Renal cortex interstitium (tissue), 11 donors: ENCODE results near the gene MAP3K5. TPM values are rescaled to one million over a fixed set of nuclear protein-coding genes. Genes with fewer than 3 reads are reported as not detected.
"Not testable (repeated sequence)": the region's sequence is repeated elsewhere in the genome, so short reads cannot be mapped to it uniquely, and the experiment has no call there.

Source experiments
- DNase-seq, 11 donors: peaks; one replicate each; pipeline ENCODE4 v3.0.0-alpha.2; 2013; ENCODE audit warnings: low read depth in 9 of 11, low spot score in 4 of 11; ENCODE audit errors: extremely low read depth in 1 of 11
- polyA plus RNA-seq, 3 donors: library from polyadenylated mRNA; unstranded; fragments of 120-200 nt; gene quantifications; one replicate each; pipeline ENCODE4 v1.2.1, GENCODE V29; 2013; ENCODE audit not compliant: insufficient read length in 3 of 3

Gene MAP3K5
- polyA plus RNA-seq, 3 donors = 5.1 to 10.0 (median 5.6) TPM

- no peak for DNase-seq
Measured at GRCh38 chr6:136761227-136761922, 30.9 kb downstream of the MAP3K5 start.

GRCh38 chr6:136760781-136761180 is 31.5 kb downstream of the MAP3K5 start:
- not testable (repeated sequence) for DNase-seq

- no peak for DNase-seq
Measured at GRCh38 chr6:136757150-136757549, 35.1 kb downstream of the MAP3K5 start.

GRCh38 chr6:136754820-136755219 is 37.5 kb downstream of the MAP3K5 start:
- DNase-seq = no peak

GRCh38 chr6:136753624-136754023 is 38.7 kb downstream of the MAP3K5 start:
- DNase-seq = no peak

GRCh38 chr6:136752554-136752953 is 39.7 kb downstream of the MAP3K5 start:
- no peak for DNase-seq

- DNase-seq = no peak
Measured at GRCh38 chr6:136751991-136752390, 40.3 kb downstream of the MAP3K5 start.

- DNase-seq = no peak
Measured at GRCh38 chr6:136751522-136751956, 40.7 kb downstream of the MAP3K5 start.

- no peak for DNase-seq
Measured at GRCh38 chr6:136750696-136751521, 41.4 kb downstream of the MAP3K5 start.

- DNase-seq = no peak
Measured at GRCh38 chr6:136749359-136749997, 42.8 kb downstream of the MAP3K5 start.

- DNase-seq = no peak
Measured at GRCh38 chr6:136747507-136747906, 44.8 kb downstream of the MAP3K5 start.

GRCh38 chr6:136745300-136745699 is 47.0 kb downstream of the MAP3K5 start:
- DNase-seq = no peak

- no peak for DNase-seq
Measured at GRCh38 chr6:136744889-136745288, 47.4 kb downstream of the MAP3K5 start.

- DNase-seq = no peak
Measured at GRCh38 chr6:136742125-136742524, 50.2 kb downstream of the MAP3K5 start.

- DNase-seq = no peak
Measured at GRCh38 chr6:136740050-136740974, 52.0 kb downstream of the MAP3K5 start.

- no peak for DNase-seq
Measured at GRCh38 chr6:136739501-136739900, 52.8 kb downstream of the MAP3K5 start.

- no peak for DNase-seq
Measured at GRCh38 chr6:136739071-136739470, 53.2 kb downstream of the MAP3K5 start.

- no peak for DNase-seq
Measured at GRCh38 chr6:136738692-136739057, 53.6 kb downstream of the MAP3K5 start.
